HEK293 (cell line): Measurements from ENCODE around the gene MAN2B1.

Experiments
- CTCF ChIA-PET: fragments of 350-600 bp; formaldehyde crosslinking; extraction: SDS; loops from one replicate; lab custom pipeline; 2021; ENCODE audit warnings: antibody characterized with exemption; lab: Yijun Ruan, JAX
- POLR2A ChIA-PET: fragments of 300-600 bp; formaldehyde crosslinking; extraction: SDS; loops from one replicate; lab custom pipeline; 2020; ENCODE audit warnings: antibody characterized with exemption, inconsistent platforms; lab: Yijun Ruan, JAX
- H3K27ac ChIP-seq: fragments of 200-500 bp; sonication (Bioruptor generic); 2 replicates; pipeline ENCODE4 v1.5.1; 2014; ENCODE audit warnings: low read depth, low read length, control low read depth, inconsistent platforms; ENCODE audit errors: extremely low read depth
- H3K36me3 ChIP-seq, 2 experiments: fragments of 200-500 bp in 1 of 2; sonication (Bioruptor generic) in 1 of 2; 1 replicate in 1 of 2; 2 replicates in 1 of 2; pipeline ENCODE4 v1.5.1; 2014 to 2017; ENCODE audit warnings: inconsistent platforms in 2 of 2, low read length in 2 of 2; ENCODE audit not compliant: control insufficient read depth in 2 of 2, insufficient read depth in 1 of 2
- H3K4me1 ChIP-seq: fragments of 200-500 bp; sonication (Bioruptor generic); 2 replicates; pipeline ENCODE4 v1.5.1; 2014; ENCODE audit warnings: mild to moderate bottlenecking, low read length, inconsistent platforms; ENCODE audit not compliant: control insufficient read depth, insufficient read depth
- H3K4me3 ChIP-seq: 2 replicates; pipeline ENCODE4 v1.5.1; 2011; ENCODE audit warnings: low read depth, mild to moderate bottlenecking, control low read depth, low read length, moderate library complexity
- H3K9me3 ChIP-seq: fragments of 200-500 bp; sonication (Bioruptor generic); 2 replicates; pipeline ENCODE4 v1.5.1; 2014; ENCODE audit warnings: low read depth, low read length, inconsistent platforms; ENCODE audit not compliant: control insufficient read depth, insufficient read depth
- FEZF1 ChIP-seq: fragments of 450-650 bp; formaldehyde crosslinking; IDR thresholded peaks from 2 replicates; pipeline ENCODE4 v1.5.1; 2016; ENCODE audit warnings: missing biosample characterization, missing genetic modification characterization
- GLIS1 ChIP-seq: fragments of 450-650 bp; formaldehyde crosslinking; IDR thresholded peaks from 2 replicates; pipeline ENCODE4 v1.5.1; 2016; ENCODE audit warnings: missing biosample characterization, missing genetic modification characterization
- HOXC10 ChIP-seq: sonication (generic); formaldehyde crosslinking; IDR thresholded peaks from 2 replicates; pipeline ENCODE4 v1.8.1; 2023; ENCODE audit warnings: mild to moderate bottlenecking, missing genetic modification reagents
- MEIS1 ChIP-seq: sonication (generic); formaldehyde crosslinking; IDR thresholded peaks from 2 replicates; pipeline ENCODE4 v1.8.1; 2022; ENCODE audit warnings: missing genetic modification reagents, mild to moderate bottlenecking, borderline replicate concordance
- PBX3 ChIP-seq: sonication (generic); formaldehyde crosslinking; IDR thresholded peaks from 2 replicates; pipeline ENCODE4 v1.8.1; 2022; ENCODE audit warnings: mild to moderate bottlenecking, moderate library complexity, missing genetic modification reagents
- PRDM1 ChIP-seq: fragments of 450-650 bp; formaldehyde crosslinking; IDR thresholded peaks from 2 replicates; pipeline ENCODE4; 2016; ENCODE audit warnings: missing biosample characterization, missing genetic modification characterization
- RBAK ChIP-seq: fragments of 450-650 bp; formaldehyde crosslinking; IDR thresholded peaks from 2 replicates; pipeline ENCODE4 v1.5.1; 2016; ENCODE audit warnings: missing biosample characterization, missing genetic modification characterization
- ZFP3 ChIP-seq: fragments of 450-650 bp; formaldehyde crosslinking; IDR thresholded peaks from 2 replicates; pipeline ENCODE4 v1.5.1; 2016; ENCODE audit warnings: low read depth, missing biosample characterization, missing genetic modification characterization
- ZNF112 ChIP-seq: fragments of 450-650 bp; formaldehyde crosslinking; IDR thresholded peaks from 2 replicates; pipeline ENCODE4 v1.5.0; 2017; ENCODE audit warnings: missing biosample characterization, missing genetic modification characterization
- ZNF174 ChIP-seq: fragments of 450-650 bp; formaldehyde crosslinking; IDR thresholded peaks from 2 replicates; pipeline ENCODE4 v1.5.0; 2017; ENCODE audit warnings: missing biosample characterization, mild to moderate bottlenecking, missing genetic modification characterization
- ZNF2 ChIP-seq: fragments of 450-650 bp; formaldehyde crosslinking; IDR thresholded peaks from 2 replicates; pipeline ENCODE4 v1.5.1; 2016; ENCODE audit warnings: missing biosample characterization, missing genetic modification characterization
- ZNF23 ChIP-seq: fragments of 450-650 bp; formaldehyde crosslinking; IDR thresholded peaks from 2 replicates; pipeline ENCODE4 v1.5.1; 2016; ENCODE audit warnings: missing biosample characterization, missing genetic modification characterization, borderline replicate concordance
- ZNF266 ChIP-seq: fragments of 450-650 bp; formaldehyde crosslinking; IDR thresholded peaks from 2 replicates; pipeline ENCODE4 v1.5.1; 2016; ENCODE audit warnings: missing biosample characterization, missing genetic modification characterization, low read depth
- ZNF548 ChIP-seq: fragments of 450-650 bp; formaldehyde crosslinking; IDR thresholded peaks from 2 replicates; pipeline ENCODE4 v1.5.1; 2016; ENCODE audit warnings: missing biosample characterization, missing genetic modification characterization
- ZNF596 ChIP-seq: fragments of 450-650 bp; IDR thresholded peaks from 2 replicates; pipeline ENCODE4 v1.5.0; 2018; ENCODE audit warnings: missing biosample characterization, mild to moderate bottlenecking, missing genetic modification characterization, moderate library complexity
- ZNF600 ChIP-seq: fragments of 450-650 bp; formaldehyde crosslinking; IDR thresholded peaks from 2 replicates; pipeline ENCODE4 v1.5.1; 2016; ENCODE audit warnings: missing biosample characterization, missing genetic modification characterization
- ZNF701 ChIP-seq: fragments of 450-650 bp; formaldehyde crosslinking; IDR thresholded peaks from 2 replicates; pipeline ENCODE4 v1.5.1; 2016; ENCODE audit warnings: missing biosample characterization, missing genetic modification characterization
- TF ChIP-seq, protein P1 (sequence below): fragments of 450-650 bp; formaldehyde crosslinking; IDR thresholded peaks from 2 replicates; pipeline ENCODE4 v1.5.1; 2017; ENCODE audit warnings: missing biosample characterization, missing genetic modification characterization

MAN2B1 gene

GRCh38 chr19:12642506-12642905, 24.0 kb downstream of the MAN2B1 start:
- peaks cover 0 to 4% of the 10 kb centered on the region in 2 experiments; a peak in 1 of 3 replicates for H3K36me3 ChIP-seq
- no peaks in the 10 kb centered on the region for H3K4me1 ChIP-seq
- no peaks in the 10 kb centered on the region for H3K9me3 ChIP-seq
- POLR2A ChIA-PET, result no interaction called here
- CTCF ChIA-PET, result no interaction called here
- no peak overlapping the region for H3K27ac ChIP-seq
- no peak overlapping the region for H3K4me3 ChIP-seq
- no peak for TF ChIP-seq ZNF701 (tag by site-specific recombination)
- TF ChIP-seq HOXC10 (CRISPR knock-in tag), result no peak
- TF ChIP-seq, protein P1, sequence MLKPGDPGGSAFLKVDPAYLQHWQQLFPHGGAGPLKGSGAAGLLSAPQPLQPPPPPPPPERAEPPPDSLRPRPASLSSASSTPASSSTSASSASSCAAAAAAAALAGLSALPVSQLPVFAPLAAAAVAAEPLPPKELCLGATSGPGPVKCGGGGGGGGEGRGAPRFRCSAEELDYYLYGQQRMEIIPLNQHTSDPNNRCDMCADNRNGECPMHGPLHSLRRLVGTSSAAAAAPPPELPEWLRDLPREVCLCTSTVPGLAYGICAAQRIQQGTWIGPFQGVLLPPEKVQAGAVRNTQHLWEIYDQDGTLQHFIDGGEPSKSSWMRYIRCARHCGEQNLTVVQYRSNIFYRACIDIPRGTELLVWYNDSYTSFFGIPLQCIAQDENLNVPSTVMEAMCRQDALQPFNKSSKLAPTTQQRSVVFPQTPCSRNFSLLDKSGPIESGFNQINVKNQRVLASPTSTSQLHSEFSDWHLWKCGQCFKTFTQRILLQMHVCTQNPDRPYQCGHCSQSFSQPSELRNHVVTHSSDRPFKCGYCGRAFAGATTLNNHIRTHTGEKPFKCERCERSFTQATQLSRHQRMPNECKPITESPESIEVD, result no peak
- TF ChIP-seq, all 188 proteins: peak for 0

- H3K4me3 ChIP-seq, result no peak overlapping the region
- TF ChIP-seq MEIS1 (CRISPR knock-in tag) (no peak), ZNF548 (tag by site-specific recombination) (no peak), ZNF23 (tag by site-specific recombination) (no peak), PRDM1 (tag by site-specific recombination) (no peak), ZNF600 (tag by site-specific recombination) (no peak), GLIS1 (tag by site-specific recombination) (no peak), ZNF266 (tag by site-specific recombination) (no peak), ZNF2 (tag by site-specific recombination) (no peak)
- TF ChIP-seq, all 188 proteins: peak for 0
- H3K4me1 ChIP-seq, result no peaks in the 10 kb centered on the region
- CTCF ChIA-PET, result no interaction called here
- POLR2A ChIA-PET, result interaction anchor here (0.7 kb wide), 1 partner anchor 101 kb away, joined by 3 read pairs; no protein-coding TSS in a partner anchor
- H3K36me3 ChIP-seq, result peaks cover 0 to under 1% of the 10 kb centered on the region in 2 experiments; a peak in 1 of 3 replicates
- H3K27ac ChIP-seq, result no peak overlapping the region
- H3K9me3 ChIP-seq, result no peaks in the 10 kb centered on the region
These were observed 25.1 kb downstream of the MAN2B1 start for GRCh38 chr19:12641456-12641855.

- Histone ChIP-seq H3K27ac (no peak overlapping the region), H3K4me1 (no peaks in the 10 kb centered on the region), H3K36me3 (no peaks in the 10 kb centered on the region), H3K9me3 (no peaks in the 10 kb centered on the region), H3K4me3 (no peak overlapping the region)
- POLR2A ChIA-PET, result interaction anchor here (0.5 kb wide), 1 partner anchor 9 kb away, joined by 3 read pairs; no protein-coding TSS in a partner anchor
- CTCF ChIA-PET, result interaction anchor here (0.6 to 1.3 kb wide), 6 partner anchors 11 to 1131 kb away, joined by 3 to 5 read pairs (median 4); no protein-coding TSS in a partner anchor
- TF ChIP-seq ZNF112 (tag by site-specific recombination) (no peak), RBAK (tag by site-specific recombination) (no peak), ZNF174 (tag by site-specific recombination) (no peak), ZNF596 (tag by site-specific recombination) (no peak), ZFP3 (tag by site-specific recombination) (no peak), PBX3 (CRISPR knock-in tag) (no peak), FEZF1 (tag by site-specific recombination) (no peak)
These were observed 26.5 kb downstream of the MAN2B1 start for GRCh38 chr19:12639901-12640613.
